HL-60 (cell line): ENCODE data around the gene POLH.
A peak's percentile ranks its signal among the peaks of the same experiment; 100 is the strongest.

Experiments used
- DNase-seq, 2 experiments: peaks; one replicate each; pipeline ENCODE4 v3.0.0-alpha.2; 2010 to 2020; ENCODE audit warnings: low read depth in 1 of 2, low spot score in 1 of 2
- H3K27ac ChIP-seq: fragments of 250-450 bp; sonication (Bioruptor Pico); replicated peaks from 2 replicates; pipeline ENCODE4 v1.5.1; 2020; ENCODE audit warnings: mild to moderate bottlenecking, moderate library complexity
- H3K27me3 ChIP-seq: fragments of 250-450 bp; sonication (Bioruptor Pico); 2 replicates; pipeline ENCODE4 v1.5.1; 2021; ENCODE audit warnings: mild to moderate bottlenecking, moderate library complexity; ENCODE audit not compliant: insufficient read depth, poor library complexity, severe bottlenecking
- H3K4me3 ChIP-seq: replicated peaks from 2 replicates; pipeline ENCODE4 v1.5.1; 2011; ENCODE audit warnings: mild to moderate bottlenecking, control low read depth, low read length; ENCODE audit not compliant: insufficient read depth
- CTCF ChIP-seq: IDR thresholded peaks from one replicate; pipeline ENCODE4 v1.5.1; 2011; ENCODE audit warnings: low read length, control low read depth, inconsistent platforms; ENCODE audit not compliant: insufficient read depth
- GABPA ChIP-seq: IDR thresholded peaks from 2 replicates; pipeline ENCODE4 v1.6.1; 2012; ENCODE audit warnings: low read depth
- POLR2AphosphoS5 ChIP-seq: IDR thresholded peaks from 2 replicates; pipeline ENCODE4 v1.6.1; 2012; ENCODE audit warnings: low read depth
- REST ChIP-seq: IDR thresholded peaks from 2 replicates; pipeline ENCODE4 v1.6.1; 2012; ENCODE audit warnings: low read depth; ENCODE audit not compliant: insufficient replicate concordance
- SPI1 ChIP-seq: IDR thresholded peaks from 2 replicates; pipeline ENCODE4 v1.6.1; 2012; ENCODE audit warnings: low read depth, mild to moderate bottlenecking, borderline replicate concordance

POLH gene

GRCh38 chr6:43623880-43624785 is 48.1 kb downstream of the POLH start:
- Histone ChIP-seq H3K27ac (no peak overlapping the region), H3K27me3 (no peaks in the 10 kb centered on the region), H3K4me3 (no peak overlapping the region)
- DNase-seq = no peak
- TF ChIP-seq CTCF (no peak), REST (no peak), POLR2AphosphoS5 (no peak; the same call in 1 of the 2 replicates), SPI1 (no peak), GABPA (no peak)

- DNase-seq = no peak
- H3K27ac ChIP-seq = no peak overlapping the region
- no peaks in the 10 kb centered on the region for H3K27me3 ChIP-seq
- no peak overlapping the region for H3K4me3 ChIP-seq
- no peak for TF ChIP-seq SPI1
- TF ChIP-seq GABPA = no peak
These were observed 48.9 kb downstream of the POLH start for GRCh38 chr6:43624786-43625288.

GRCh38 chr6:43625393-43625992 is 49.5 kb downstream of the POLH start:
- H3K27me3 ChIP-seq = no peaks in the 10 kb centered on the region
- DNase-seq = no peak
- H3K27ac ChIP-seq = no peak overlapping the region
- H3K4me3 ChIP-seq = no peak overlapping the region
- TF ChIP-seq REST = no peak

GRCh38 chr6:43627008-43627825 is 51.2 kb downstream of the POLH start:
- no peak for TF ChIP-seq CTCF
- TF ChIP-seq POLR2AphosphoS5 = 0 out of 2 replicates have a peak, but pooled peaks have one; percentile 28
- Histone ChIP-seq H3K27ac (peak overlapping the region; percentile 90; the same call in 1 of the 2 replicates), H3K4me3 (no peak overlapping the region), H3K27me3 (no peaks in the 10 kb centered on the region)
- DNase-seq = peak; percentile 52 to 57
